Natural killer cell (primary cell): ENCODE data around the gene PLCB3. TPM values are rescaled to one million over a fixed set of nuclear protein-coding genes. Genes with fewer than 3 reads are reported as not detected.

Experiments
- ATAC-seq, 3 donors: fragments of 150-1000 bp in 2 of 3; fragments of 200-7000 bp in 1 of 3; cut with Tn5 transposase; 1 replicate in 1 of 3; 2 replicates in 2 of 3; pipeline ENCODE4 v1.10.0; 2021; ENCODE audit warnings: mild to moderate bottlenecking in 2 of 3, moderate library complexity in 2 of 3
- DNase-seq, 2 donors: peaks; one replicate each; pipeline versions ENCODE4 v3.0.0 to v3.0.0-alpha.2; 2013 to 2021; ENCODE audit warnings: mixed read lengths in 1 of 2
- H3K27ac ChIP-seq: one replicate; pipeline ENCODE4 v1.5.1; 2013; ENCODE audit warnings: mild to moderate bottlenecking, low read length
- H3K27me3 ChIP-seq: one replicate; pipeline ENCODE4 v1.6.1; 2013; ENCODE audit warnings: low read length; ENCODE audit not compliant: control insufficient read depth, insufficient read depth
- H3K36me3 ChIP-seq: one replicate; pipeline ENCODE4 v1.6.1; 2013; ENCODE audit warnings: low read length; ENCODE audit not compliant: control insufficient read depth, insufficient read depth
- H3K4me1 ChIP-seq: one replicate; pipeline ENCODE4 v1.6.1; 2013; ENCODE audit warnings: low read length; ENCODE audit not compliant: control insufficient read depth, insufficient read depth
- H3K4me3 ChIP-seq: one replicate; pipeline ENCODE4 v1.5.1; 2013; ENCODE audit warnings: low read length
- H3K9me3 ChIP-seq: one replicate; pipeline ENCODE4 v1.6.1; 2013; ENCODE audit warnings: low read length; ENCODE audit not compliant: control insufficient read depth, insufficient read depth
- H3K27ac Mint-ChIP-seq, 2 donors: one replicate each; pipeline ENCODE4 v1.8.0; 2022; ENCODE audit warnings: mild to moderate bottlenecking in 2 of 2, mixed read lengths in 2 of 2, moderate library complexity in 1 of 2
- H3K27me3 Mint-ChIP-seq, 2 donors: one replicate each; pipeline ENCODE4 v1.8.0; 2022; ENCODE audit warnings: low read depth in 2 of 2, mixed read lengths in 2 of 2
- H3K36me3 Mint-ChIP-seq: one replicate; pipeline ENCODE4 v1.8.0; 2022; ENCODE audit warnings: mixed read lengths
- H3K4me1 Mint-ChIP-seq, 2 donors: one replicate each; pipeline ENCODE4 v1.8.0; 2022; ENCODE audit warnings: mixed read lengths in 2 of 2
- H3K4me3 Mint-ChIP-seq: one replicate; pipeline ENCODE4 v1.8.0; 2022; ENCODE audit warnings: mild to moderate bottlenecking, moderate library complexity, mixed read lengths
- H3K9me3 Mint-ChIP-seq, 2 donors: one replicate each; pipeline ENCODE4 v1.8.0; 2022; ENCODE audit warnings: mixed read lengths in 2 of 2
- WGBS: methylation state at CpG from one replicate; pipeline ENCODE4 v1.1.7; 2013; ENCODE audit warnings: missing lambda C conversion rate; ENCODE audit not compliant: insufficient coverage; 5-methylcytosine and 5-hydroxymethylcytosine counted together
- intact Hi-C: fragments of 100-400 bp; cut with micrococcal nuclease; formaldehyde crosslinking; loops from one replicate; pipeline ENCODE4 v1.14.2; 2022
- total RNA-seq, 4 donors: library from RNA; stranded (reverse); fragments of 120-200 nt in 1 of 4; gene quantifications; one replicate each; pipeline versions ENCODE4 v1.2.3 to v1.2.4, GENCODE V29; 2013 to 2022
- TF ChIP-seq, protein P1 (sequence below): fragments of 200-600 bp; IDR thresholded peaks from one replicate; pipeline ENCODE4 v1.8.0; 2022; ENCODE audit warnings: antibody characterized with exemption

PLCB3 gene
- total RNA-seq, 3 donors from 2014 or later (not counting 1 experiment from before 2014, with no cell fraction given) = 5.4 to 7.6 (median 5.5) TPM

DNA sequence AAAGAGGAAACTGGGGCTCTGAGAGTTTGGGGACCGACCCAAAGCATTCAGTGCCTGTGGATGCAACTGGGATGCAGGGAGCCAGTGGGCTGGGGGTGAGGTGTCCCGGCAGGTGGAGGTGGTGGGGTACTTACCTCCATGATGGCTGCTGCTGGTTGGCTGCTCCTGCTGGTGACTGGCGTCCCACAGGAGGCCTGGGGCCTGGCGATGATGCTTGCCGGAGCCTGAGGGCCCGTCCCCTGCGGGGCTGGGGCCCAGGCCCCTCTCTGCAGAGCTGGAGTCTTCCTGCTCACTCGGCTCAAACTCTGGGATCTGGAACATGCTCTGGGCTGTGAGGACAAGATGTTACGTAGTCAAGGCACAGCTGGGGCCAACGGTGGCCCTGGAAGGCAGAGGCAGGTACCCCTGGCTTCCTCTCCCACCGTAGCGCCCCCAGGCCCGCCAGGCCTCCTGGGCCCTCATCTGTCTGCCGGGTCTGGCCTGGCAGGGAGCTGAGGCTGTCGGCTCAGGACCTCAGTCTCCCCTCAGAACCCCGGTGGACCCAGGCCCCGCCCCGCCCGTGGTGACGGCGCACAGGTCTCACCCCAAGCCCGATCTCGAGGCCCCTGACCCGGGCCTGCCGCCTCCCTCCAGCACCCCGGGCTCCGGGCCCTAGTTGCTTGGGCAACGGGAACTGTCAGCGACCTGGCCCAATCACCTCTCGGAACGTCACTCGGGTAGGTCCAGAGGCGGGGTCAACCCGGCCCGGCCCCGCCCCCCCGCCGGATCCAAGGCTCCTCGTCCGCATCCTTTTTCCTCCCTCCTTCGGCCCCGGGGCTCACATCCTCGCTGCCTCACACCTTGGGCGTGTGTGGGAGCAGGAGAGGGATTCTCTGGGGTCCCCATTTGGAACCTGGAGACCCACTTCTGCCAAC is 33.0 kb downstream of the PLCB3 start, which contains the start of gene BAD:
BAD (minus strand) TSS at position 618 of the 914 bp plus-strand sequence; CDS start at position 321, 297 bp downstream.
- 4% methylated on average over 43 of the region's 44 CpGs for WGBS
- Histone ChIP-seq H3K27ac (peak within 1 kb of the TSS; percentile 99), H3K36me3 (no peaks in the 10 kb centered on the region), H3K27me3 (no peaks in the 10 kb centered on the region), H3K9me3 (no peaks in the 10 kb centered on the region), H3K4me1 (peaks cover 22% of the 10 kb centered on the region), H3K4me3 (peak within 1 kb of the TSS; percentile 87)
- intact Hi-C loops = loop anchor here (1.0 kb wide), 1 partner anchor 77 kb away; no protein-coding TSS in a partner anchor
- ATAC-seq (peak; percentile 76 to 90 (median 78)), DNase-seq (peak; percentile 84 to 94)
- Mint-ChIP-seq H3K36me3 (no peaks in the 10 kb centered on the region), H3K27me3 (no peaks in the 10 kb centered on the region), H3K4me1 (peaks cover 12 to 16% of the 10 kb centered on the region in 2 donors), H3K27ac (peak within 1 kb of the TSS; percentile 94 to 96), H3K9me3 (no peaks in the 10 kb centered on the region), H3K4me3 (peak within 1 kb of the TSS; percentile 93)
- TF ChIP-seq, protein P1, sequence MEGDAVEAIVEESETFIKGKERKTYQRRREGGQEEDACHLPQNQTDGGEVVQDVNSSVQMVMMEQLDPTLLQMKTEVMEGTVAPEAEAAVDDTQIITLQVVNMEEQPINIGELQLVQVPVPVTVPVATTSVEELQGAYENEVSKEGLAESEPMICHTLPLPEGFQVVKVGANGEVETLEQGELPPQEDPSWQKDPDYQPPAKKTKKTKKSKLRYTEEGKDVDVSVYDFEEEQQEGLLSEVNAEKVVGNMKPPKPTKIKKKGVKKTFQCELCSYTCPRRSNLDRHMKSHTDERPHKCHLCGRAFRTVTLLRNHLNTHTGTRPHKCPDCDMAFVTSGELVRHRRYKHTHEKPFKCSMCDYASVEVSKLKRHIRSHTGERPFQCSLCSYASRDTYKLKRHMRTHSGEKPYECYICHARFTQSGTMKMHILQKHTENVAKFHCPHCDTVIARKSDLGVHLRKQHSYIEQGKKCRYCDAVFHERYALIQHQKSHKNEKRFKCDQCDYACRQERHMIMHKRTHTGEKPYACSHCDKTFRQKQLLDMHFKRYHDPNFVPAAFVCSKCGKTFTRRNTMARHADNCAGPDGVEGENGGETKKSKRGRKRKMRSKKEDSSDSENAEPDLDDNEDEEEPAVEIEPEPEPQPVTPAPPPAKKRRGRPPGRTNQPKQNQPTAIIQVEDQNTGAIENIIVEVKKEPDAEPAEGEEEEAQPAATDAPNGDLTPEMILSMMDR = no peak

DNA sequence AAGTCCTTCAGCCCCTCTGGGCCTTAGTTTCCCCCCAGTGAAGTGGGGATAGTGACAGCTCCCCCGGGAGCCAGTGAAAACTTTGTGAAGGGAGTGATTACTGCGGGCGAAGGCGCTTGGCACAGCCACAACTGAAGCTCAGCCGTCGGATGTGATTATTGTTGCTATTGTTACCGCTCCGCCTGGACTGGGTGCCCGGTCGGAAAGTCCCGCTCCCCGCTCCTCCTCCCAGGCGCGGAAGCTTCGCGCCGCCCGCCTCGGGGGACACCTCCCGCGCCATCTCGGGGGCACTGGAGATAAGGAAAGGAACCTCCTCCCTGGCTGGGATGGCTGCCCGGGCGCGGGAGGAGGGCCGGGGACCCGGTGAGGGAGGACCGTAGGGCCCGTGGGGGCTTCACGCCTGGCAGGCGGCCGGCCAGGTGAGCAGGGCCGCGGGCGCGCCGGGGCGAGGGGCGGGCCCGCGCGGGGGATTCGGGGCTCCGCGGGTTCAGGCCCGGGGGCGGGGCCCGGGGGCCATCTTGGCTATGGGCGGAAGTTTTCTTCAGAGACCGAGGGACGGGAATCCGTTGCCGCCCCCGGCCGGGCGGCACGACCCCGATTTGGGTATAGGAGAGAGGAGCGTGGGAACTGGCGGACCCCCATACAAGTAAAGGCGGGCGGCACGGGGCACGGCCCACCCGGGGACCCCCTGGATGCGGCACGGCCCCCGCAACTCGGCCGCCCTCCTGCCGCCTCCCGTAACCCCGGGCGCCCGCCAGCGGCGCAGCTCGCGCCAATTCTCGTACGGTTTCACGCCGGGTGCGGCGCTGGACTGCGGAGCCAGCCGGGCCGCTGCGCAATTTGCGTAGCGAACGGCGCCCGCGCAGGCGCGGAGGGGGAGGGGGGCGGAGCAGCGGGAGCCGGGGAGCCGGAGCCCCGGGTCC is 33.9 kb downstream of the PLCB3 start, which contains the start of gene GPR137:
GPR137 (plus strand) TSS at position 887 of the 923 bp plus-strand sequence. CDS start 677 bp downstream, outside the sequence.
- H3K27ac Mint-ChIP-seq = peak within 1 kb of the TSS; percentile 94 to 96
- H3K27ac ChIP-seq = peak within 1 kb of the TSS; percentile 99
- no peaks in the 10 kb centered on the region for H3K36me3 ChIP-seq
- DNase-seq (peak; percentile 95 to 97), ATAC-seq (peak; percentile 71 to 86 (median 76))
- intact Hi-C loops = loop anchor here (1.0 kb wide), 4 partner anchors 15 to 78 kb away; partner anchors contain the start of gene FKBP2
- H3K9me3 Mint-ChIP-seq = no peaks in the 10 kb centered on the region
- H3K9me3 ChIP-seq = no peaks in the 10 kb centered on the region
- H3K36me3 Mint-ChIP-seq = no peaks in the 10 kb centered on the region
- WGBS = under 1% methylated on average over 102 of the region's 102 CpGs
- H3K4me1 ChIP-seq = peaks cover 22% of the 10 kb centered on the region
- H3K27me3 Mint-ChIP-seq = peaks cover 0 to under 1% of the 10 kb centered on the region in 2 donors
- H3K4me3 ChIP-seq = peak within 1 kb of the TSS; percentile 87
- peak within 1 kb of the TSS; percentile 93 for H3K4me3 Mint-ChIP-seq
- TF ChIP-seq, protein P1 = no peak
- peaks cover 2% of the 10 kb centered on the region for H3K27me3 ChIP-seq
- peaks cover 12 to 16% of the 10 kb centered on the region in 2 donors for H3K4me1 Mint-ChIP-seq

DNA sequence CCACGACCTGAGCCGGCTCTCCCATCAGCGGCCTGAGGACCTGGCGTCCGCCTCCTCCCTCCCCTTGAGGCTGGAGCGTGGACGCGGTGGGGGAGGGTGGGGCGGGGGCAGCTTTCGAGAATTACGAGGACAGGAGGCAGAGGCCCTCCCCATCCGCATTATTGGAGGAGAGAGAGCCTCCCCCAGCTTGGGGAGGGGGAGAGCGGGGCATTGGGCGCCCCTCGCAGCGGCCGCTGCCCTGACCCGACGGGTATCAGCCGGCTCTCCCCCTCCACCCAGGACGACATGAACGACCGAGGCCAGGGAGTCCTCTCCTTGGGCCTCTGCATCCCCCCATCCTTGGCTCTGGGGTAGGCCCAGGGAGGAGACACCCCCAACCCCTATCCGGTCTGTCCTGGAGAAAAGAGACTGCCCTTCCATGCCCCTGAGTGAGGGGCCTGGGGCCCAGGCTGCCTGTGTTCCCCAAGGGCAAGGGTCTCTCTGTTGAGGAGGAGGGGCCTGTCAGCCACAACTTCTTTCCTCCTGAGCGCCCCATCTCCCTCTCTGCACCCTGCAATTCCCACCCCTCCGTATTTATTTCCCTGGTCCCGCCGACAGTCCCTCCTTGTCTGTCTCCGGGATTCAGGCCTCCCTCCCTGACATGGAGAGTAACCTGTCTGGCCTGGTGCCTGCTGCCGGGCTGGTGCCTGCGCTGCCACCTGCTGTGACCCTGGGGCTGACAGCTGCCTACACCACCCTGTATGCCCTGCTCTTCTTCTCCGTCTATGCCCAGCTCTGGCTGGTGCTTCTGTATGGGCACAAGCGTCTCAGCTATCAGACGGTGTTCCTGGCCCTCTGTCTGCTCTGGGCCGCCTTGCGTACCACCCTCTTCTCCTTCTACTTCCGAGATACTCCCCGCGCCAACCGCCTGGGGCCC is 34.8 kb downstream of the PLCB3 start:
- TF ChIP-seq, protein P1 = no peak
- intact Hi-C loops = loop anchor here (1.0 kb wide), 3 partner anchors 16 to 45 kb away; partner anchors contain the start of gene FKBP2
- peaks cover 25% of the 10 kb centered on the region for H3K4me1 ChIP-seq
- H3K9me3 ChIP-seq = no peaks in the 10 kb centered on the region
- Mint-ChIP-seq H3K27ac (peak overlapping the region; percentile 85 to 96), H3K9me3 (no peaks in the 10 kb centered on the region), H3K36me3 (no peaks in the 10 kb centered on the region), H3K4me1 (peaks cover 17 to 23% of the 10 kb centered on the region in 2 donors), H3K27me3 (peaks cover 7 to 9% of the 10 kb centered on the region in 2 donors), H3K4me3 (peak overlapping the region; percentile 83)
- ATAC-seq = no peak
- H3K27ac ChIP-seq = peak overlapping the region; percentile 77
- DNase-seq = peak in 1 of 2 donors; percentile 57
- no peaks in the 10 kb centered on the region for H3K36me3 ChIP-seq
- WGBS = 42% methylated on average over 31 of the region's 40 CpGs
- H3K27me3 ChIP-seq = peaks cover 10% of the 10 kb centered on the region
- H3K4me3 ChIP-seq = peak overlapping the region; percentile 41
